Muscle of arm (tissue), 12 donors: ENCODE results near the gene CDC16. TPM values are rescaled to one million over a fixed set of nuclear protein-coding genes. Genes with fewer than 3 reads are reported as not detected.
"Not testable (repeated sequence)": the region's sequence is repeated elsewhere in the genome, so short reads cannot be mapped to it uniquely, and the experiment has no call there.

Experiments used
- DNase-seq: peaks from one replicate; pipeline ENCODE4 v3.0.0-alpha.2; 2013
- polyA plus RNA-seq, 12 donors: library from polyadenylated mRNA; unstranded; fragments of 120-200 nt; gene quantifications; one replicate each; pipeline ENCODE4 v1.2.1, GENCODE V29; 2013; ENCODE audit not compliant: insufficient read length in 12 of 12

Gene CDC16
- polyA plus RNA-seq, 12 donors: 60.8 to 112 (median 81.0) TPM; not detected in 1

GRCh38 chr13:114261328-114261965 is 26.8 kb downstream of the CDC16 start:
- DNase-seq: no peak

GRCh38 chr13:114263578-114263977 is 28.9 kb downstream of the CDC16 start:
- no peak for DNase-seq

- DNase-seq: not testable (repeated sequence)
Measured at GRCh38 chr13:114264313-114264712, 29.6 kb downstream of the CDC16 start.

GRCh38 chr13:114264886-114265611 is 30.4 kb downstream of the CDC16 start:
- no peak for DNase-seq

- no peak for DNase-seq
Measured at GRCh38 chr13:114266241-114266640, 31.5 kb downstream of the CDC16 start.

GRCh38 chr13:114268344-114269280 is 33.9 kb downstream of the CDC16 start:
- DNase-seq: no peak

- no peak for DNase-seq
Measured at GRCh38 chr13:114269281-114269770, 34.6 kb downstream of the CDC16 start.

- DNase-seq: no peak
Measured at GRCh38 chr13:114272977-114273376, 38.3 kb downstream of the CDC16 start.

GRCh38 chr13:114275304-114275703 is 40.6 kb downstream of the CDC16 start:
- no peak for DNase-seq

- no peak for DNase-seq
Measured at GRCh38 chr13:114279146-114279545, 44.4 kb downstream of the CDC16 start.

GRCh38 chr13:114279758-114280355 is 45.2 kb downstream of the CDC16 start:
- no peak for DNase-seq

GRCh38 chr13:114281351-114282040 is 46.8 kb downstream of the CDC16 start, which contains the start of gene UPF3A:
UPF3A (plus strand) TSS chr13:114281601; CDS start chr13:114281640, 39 bp downstream.
- DNase-seq: peak; percentile 96

- peak; percentile 76 for DNase-seq
Measured at GRCh38 chr13:114282041-114282670, 47.5 kb downstream of the CDC16 start.

- DNase-seq: no peak
Measured at GRCh38 chr13:114283576-114283975, 48.9 kb downstream of the CDC16 start.

- no peak for DNase-seq
Measured at GRCh38 chr13:114284680-114285079, 50.0 kb downstream of the CDC16 start.

GRCh38 chr13:114285166-114285808 is 50.6 kb downstream of the CDC16 start:
- no peak for DNase-seq

- DNase-seq: no peak
Measured at GRCh38 chr13:114286808-114287207, 52.1 kb downstream of the CDC16 start.

GRCh38 chr13:114288157-114288591 is 53.5 kb downstream of the CDC16 start:
- no peak for DNase-seq

GRCh38 chr13:114296448-114296847 is 61.8 kb downstream of the CDC16 start:
- no peak for DNase-seq

- no peak for DNase-seq
Measured at GRCh38 chr13:114296902-114297301, 62.2 kb downstream of the CDC16 start.
